GM15510 (cell line): ENCODE measurements around the gene URAD.

ENCODE experiments used
- POLR2A ChIP-seq: IDR thresholded peaks from 3 replicates; pipeline ENCODE4 v1.6.1; 2011; ENCODE audit warnings: borderline replicate concordance; ENCODE audit not compliant: insufficient read length; ENCODE audit errors: extremely low read depth

URAD gene

GRCh38 chr13:27978301-27978968 lies 10.1 kb downstream of the URAD start:
- no peak for TF ChIP-seq POLR2A

GRCh38 chr13:27977476-27978300 lies 10.8 kb downstream of the URAD start:
- TF ChIP-seq POLR2A: no peak

GRCh38 chr13:27976362-27977091 lies 12.0 kb downstream of the URAD start:
- TF ChIP-seq POLR2A: no peak

- TF ChIP-seq POLR2A: no peak
These were observed 12.7 kb downstream of the URAD start for GRCh38 chr13:27975564-27976361.

GRCh38 chr13:27973961-27974662 lies 14.4 kb downstream of the URAD start:
- TF ChIP-seq POLR2A: no peak

GRCh38 chr13:27973291-27973690 lies 15.2 kb downstream of the URAD start:
- no peak for TF ChIP-seq POLR2A

GRCh38 chr13:27972478-27972820 lies 16.0 kb downstream of the URAD start:
- no peak for TF ChIP-seq POLR2A

- no peak for TF ChIP-seq POLR2A
These were observed 16.6 kb downstream of the URAD start for GRCh38 chr13:27971776-27972477.

- no peak for TF ChIP-seq POLR2A
These were observed 17.3 kb downstream of the URAD start for GRCh38 chr13:27971236-27971645.

- no peak for TF ChIP-seq POLR2A
These were observed 17.9 kb downstream of the URAD start for GRCh38 chr13:27970382-27971235.

GRCh38 chr13:27969866-27970229 lies 18.6 kb downstream of the URAD start:
- no peak for TF ChIP-seq POLR2A

GRCh38 chr13:27969082-27969865 lies 19.2 kb downstream of the URAD start, which contains the start of gene CDX2:
TSS of gene CDX2 (minus strand) at chr13:27969315. CDS start at chr13:27969006, 309 bp downstream.
- TF ChIP-seq POLR2A: no peak
